ENCODE measurements around the gene STX18. TPM values are rescaled to one million over a fixed set of nuclear protein-coding genes. Genes with fewer than 3 reads are reported as not detected.

Gene STX18
- total and polyA plus RNA-seq, 4 donors, result 10.2 to 17.1 (median 12.4) TPM

DNA sequence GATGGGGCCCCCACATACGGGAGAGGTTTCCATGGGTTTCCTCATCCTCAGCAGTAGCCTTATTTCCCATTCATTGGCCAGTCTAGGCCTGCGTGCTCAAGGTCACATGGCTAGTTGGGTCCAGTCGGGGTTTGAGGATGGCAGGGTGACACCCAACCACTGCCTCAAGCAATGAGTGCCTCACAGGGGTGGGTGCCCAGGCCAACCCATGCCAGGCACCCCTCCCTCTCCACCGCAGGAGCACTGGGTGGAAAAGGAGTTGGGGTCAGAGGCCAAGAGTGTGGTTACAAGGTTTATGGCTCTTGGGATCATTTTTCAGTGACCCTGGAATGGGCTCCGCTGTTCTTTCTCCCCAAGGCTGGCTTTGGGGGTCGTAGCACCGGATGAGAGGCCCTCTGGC, 151.8 kb downstream of the STX18 start:
- Histone ChIP-seq H3K9ac (ENCODE audit: low read depth in 1 of 2, low read length in 2 of 2) (no peak overlapping the region), H3K9me3 (ENCODE audit: control insufficient read depth in 4 of 4, low read length in 3 of 4) (no peaks in the 10 kb centered on the region), H3K27ac (ENCODE audit: low read depth in 1 of 2, low read length in 2 of 2) (no peak overlapping the region), H3K4me3 (ENCODE audit: low read depth in 1 of 3, low read length in 3 of 3) (no peak overlapping the region), H3K4me1 (ENCODE audit: control insufficient read depth in 4 of 4, insufficient read depth in 4 of 4, low read length in 3 of 4) (peaks cover 5 to 23% (median 12%) of the 10 kb centered on the region in 4 donors), H3K36me3 (ENCODE audit: control insufficient read depth in 4 of 4, insufficient read depth in 3 of 4, low read depth in 1 of 4, low read length in 3 of 4) (no peaks in the 10 kb centered on the region), H3K27me3 (ENCODE audit: control insufficient read depth in 4 of 4, insufficient read depth in 4 of 4, low read length in 3 of 4) (peaks cover 0 to 18% (median 4%) of the 10 kb centered on the region in 4 donors)
- DNase-seq (ENCODE audit: low spot score), result no peak
- TF ChIP-seq FOXA2 (IDR thresholded peaks at IDR 0.05) (no peak), MAX (IDR thresholded peaks at IDR 0.05) (no peak)
- WGBS, result 78% methylated on average over 7 of the region's 7 CpGs

GRCh38 chr4:4388836-4389575, 152.8 kb downstream of the STX18 start:
- WGBS, result 62% methylated on average over 18 of the region's 18 CpGs
- TF ChIP-seq YY1 (IDR thresholded peaks at IDR 0.05) (no peak), REST (IDR thresholded peaks at IDR 0.05) (no peak), RAD21 (IDR thresholded peaks at IDR 0.05) (no peak), TAF1 (conservative IDR thresholded peaks at IDR 0.05) (no peak), HNF4G (IDR thresholded peaks at IDR 0.05) (no peak)
- TF ChIP-seq, protein P1, sequence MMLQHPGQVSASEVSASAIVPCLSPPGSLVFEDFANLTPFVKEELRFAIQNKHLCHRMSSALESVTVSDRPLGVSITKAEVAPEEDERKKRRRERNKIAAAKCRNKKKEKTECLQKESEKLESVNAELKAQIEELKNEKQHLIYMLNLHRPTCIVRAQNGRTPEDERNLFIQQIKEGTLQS (IDR thresholded peaks at IDR 0.05), result no peak
- TF ChIP-seq, protein P2, sequence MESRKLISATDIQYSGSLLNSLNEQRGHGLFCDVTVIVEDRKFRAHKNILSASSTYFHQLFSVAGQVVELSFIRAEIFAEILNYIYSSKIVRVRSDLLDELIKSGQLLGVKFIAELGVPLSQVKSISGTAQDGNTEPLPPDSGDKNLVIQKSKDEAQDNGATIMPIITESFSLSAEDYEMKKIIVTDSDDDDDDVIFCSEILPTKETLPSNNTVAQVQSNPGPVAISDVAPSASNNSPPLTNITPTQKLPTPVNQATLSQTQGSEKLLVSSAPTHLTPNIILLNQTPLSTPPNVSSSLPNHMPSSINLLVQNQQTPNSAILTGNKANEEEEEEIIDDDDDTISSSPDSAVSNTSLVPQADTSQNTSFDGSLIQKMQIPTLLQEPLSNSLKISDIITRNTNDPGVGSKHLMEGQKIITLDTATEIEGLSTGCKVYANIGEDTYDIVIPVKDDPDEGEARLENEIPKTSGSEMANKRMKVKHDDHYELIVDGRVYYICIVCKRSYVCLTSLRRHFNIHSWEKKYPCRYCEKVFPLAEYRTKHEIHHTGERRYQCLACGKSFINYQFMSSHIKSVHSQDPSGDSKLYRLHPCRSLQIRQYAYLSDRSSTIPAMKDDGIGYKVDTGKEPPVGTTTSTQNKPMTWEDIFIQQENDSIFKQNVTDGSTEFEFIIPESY (IDR thresholded peaks at IDR 0.05), result no peak
- Histone ChIP-seq H3K36me3 (ENCODE audit: control insufficient read depth in 4 of 4, insufficient read depth in 3 of 4, low read depth in 1 of 4, low read length in 3 of 4) (no peaks in the 10 kb centered on the region), H3K4me1 (ENCODE audit: control insufficient read depth in 4 of 4, insufficient read depth in 4 of 4, low read length in 3 of 4) (peaks cover 5 to 23% (median 12%) of the 10 kb centered on the region in 4 donors), H3K4me3 (ENCODE audit: low read depth in 1 of 3, low read length in 3 of 3) (no peak overlapping the region), H3K27ac (ENCODE audit: low read depth in 1 of 2, low read length in 2 of 2) (no peak overlapping the region), H3K27me3 (ENCODE audit: control insufficient read depth in 4 of 4, insufficient read depth in 4 of 4, low read length in 3 of 4) (peaks cover 0 to 18% (median 6%) of the 10 kb centered on the region in 4 donors), H3K9me3 (ENCODE audit: control insufficient read depth in 4 of 4, low read length in 3 of 4) (no peaks in the 10 kb centered on the region), H3K9ac (ENCODE audit: low read depth in 1 of 2, low read length in 2 of 2) (no peak overlapping the region)
- no peak for DNase-seq (ENCODE audit: low spot score)

DNA sequence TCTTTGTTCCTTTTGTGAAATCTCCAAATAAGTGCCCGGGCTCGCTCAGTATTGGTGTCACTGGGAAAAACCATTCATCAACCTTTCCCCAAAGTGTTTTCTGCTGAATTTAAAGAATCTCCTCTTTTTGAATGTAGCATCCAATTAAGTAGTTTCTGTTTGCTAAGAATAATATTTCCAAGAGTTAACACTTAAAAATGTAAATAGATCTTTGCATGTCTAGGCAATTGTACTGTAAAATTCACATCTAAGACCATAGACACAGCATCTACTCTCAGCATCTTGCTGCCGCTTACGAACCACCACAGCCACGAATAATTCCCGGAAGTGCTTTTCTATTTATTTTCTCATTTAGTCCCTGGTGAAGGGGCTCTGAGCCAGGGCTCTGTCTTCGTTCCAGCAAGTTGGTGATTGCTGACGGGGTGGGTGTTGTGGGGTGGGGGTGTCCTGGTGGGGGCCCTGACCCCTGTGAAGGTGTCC, 153.5 kb downstream of the STX18 start:
- DNase-seq (ENCODE audit: low spot score), result no peak
- no peaks in the 10 kb centered on the region for H3K36me3 ChIP-seq (ENCODE audit: control insufficient read depth in 4 of 4, insufficient read depth in 3 of 4, low read depth in 1 of 4, low read length in 3 of 4)
- H3K9ac ChIP-seq (ENCODE audit: low read depth in 1 of 2, low read length in 2 of 2), result no peak overlapping the region
- peaks cover 5 to 23% (median 12%) of the 10 kb centered on the region in 4 donors for H3K4me1 ChIP-seq (ENCODE audit: control insufficient read depth in 4 of 4, insufficient read depth in 4 of 4, low read length in 3 of 4)
- no peak overlapping the region for H3K27ac ChIP-seq (ENCODE audit: low read depth in 1 of 2, low read length in 2 of 2)
- no peak overlapping the region for H3K4me3 ChIP-seq (ENCODE audit: low read depth in 1 of 3, low read length in 3 of 3)
- peaks cover 0 to 18% (median 6%) of the 10 kb centered on the region in 4 donors for H3K27me3 ChIP-seq (ENCODE audit: control insufficient read depth in 4 of 4, insufficient read depth in 4 of 4, low read length in 3 of 4)
- H3K9me3 ChIP-seq (ENCODE audit: control insufficient read depth in 4 of 4, low read length in 3 of 4), result no peaks in the 10 kb centered on the region
- 36% methylated on average over 8 of the region's 8 CpGs for WGBS
- TF ChIP-seq JUND (IDR thresholded peaks at IDR 0.05) (no peak), YY1 (IDR thresholded peaks at IDR 0.05) (no peak), SP1 (IDR thresholded peaks at IDR 0.05) (no peak), EGR1 (IDR thresholded peaks at IDR 0.05; ENCODE audit: low read depth in 2 of 2) (no peak), FOXA2 (IDR thresholded peaks at IDR 0.05) (no peak), FOXA1 (IDR thresholded peaks at IDR 0.05) (no peak), RXRA (IDR thresholded peaks at IDR 0.05) (no peak), REST (IDR thresholded peaks at IDR 0.05) (no peak), HNF4A (conservative IDR thresholded peaks at IDR 0.05) (no peak)
- TF ChIP-seq, protein P3, sequence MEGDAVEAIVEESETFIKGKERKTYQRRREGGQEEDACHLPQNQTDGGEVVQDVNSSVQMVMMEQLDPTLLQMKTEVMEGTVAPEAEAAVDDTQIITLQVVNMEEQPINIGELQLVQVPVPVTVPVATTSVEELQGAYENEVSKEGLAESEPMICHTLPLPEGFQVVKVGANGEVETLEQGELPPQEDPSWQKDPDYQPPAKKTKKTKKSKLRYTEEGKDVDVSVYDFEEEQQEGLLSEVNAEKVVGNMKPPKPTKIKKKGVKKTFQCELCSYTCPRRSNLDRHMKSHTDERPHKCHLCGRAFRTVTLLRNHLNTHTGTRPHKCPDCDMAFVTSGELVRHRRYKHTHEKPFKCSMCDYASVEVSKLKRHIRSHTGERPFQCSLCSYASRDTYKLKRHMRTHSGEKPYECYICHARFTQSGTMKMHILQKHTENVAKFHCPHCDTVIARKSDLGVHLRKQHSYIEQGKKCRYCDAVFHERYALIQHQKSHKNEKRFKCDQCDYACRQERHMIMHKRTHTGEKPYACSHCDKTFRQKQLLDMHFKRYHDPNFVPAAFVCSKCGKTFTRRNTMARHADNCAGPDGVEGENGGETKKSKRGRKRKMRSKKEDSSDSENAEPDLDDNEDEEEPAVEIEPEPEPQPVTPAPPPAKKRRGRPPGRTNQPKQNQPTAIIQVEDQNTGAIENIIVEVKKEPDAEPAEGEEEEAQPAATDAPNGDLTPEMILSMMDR (IDR thresholded peaks at IDR 0.05; ENCODE audit: low read depth, low read length, missing input control), result no peak

Measured in liver (tissue), 9 donors.